KG1 (cell line): Measurements from ENCODE around the gene DLG1.

Source experiments
- DNase-seq: peaks from one replicate; lab custom pipeline; 2025; lab: John Stamatoyannopoulos, UW

Gene DLG1

DNA sequence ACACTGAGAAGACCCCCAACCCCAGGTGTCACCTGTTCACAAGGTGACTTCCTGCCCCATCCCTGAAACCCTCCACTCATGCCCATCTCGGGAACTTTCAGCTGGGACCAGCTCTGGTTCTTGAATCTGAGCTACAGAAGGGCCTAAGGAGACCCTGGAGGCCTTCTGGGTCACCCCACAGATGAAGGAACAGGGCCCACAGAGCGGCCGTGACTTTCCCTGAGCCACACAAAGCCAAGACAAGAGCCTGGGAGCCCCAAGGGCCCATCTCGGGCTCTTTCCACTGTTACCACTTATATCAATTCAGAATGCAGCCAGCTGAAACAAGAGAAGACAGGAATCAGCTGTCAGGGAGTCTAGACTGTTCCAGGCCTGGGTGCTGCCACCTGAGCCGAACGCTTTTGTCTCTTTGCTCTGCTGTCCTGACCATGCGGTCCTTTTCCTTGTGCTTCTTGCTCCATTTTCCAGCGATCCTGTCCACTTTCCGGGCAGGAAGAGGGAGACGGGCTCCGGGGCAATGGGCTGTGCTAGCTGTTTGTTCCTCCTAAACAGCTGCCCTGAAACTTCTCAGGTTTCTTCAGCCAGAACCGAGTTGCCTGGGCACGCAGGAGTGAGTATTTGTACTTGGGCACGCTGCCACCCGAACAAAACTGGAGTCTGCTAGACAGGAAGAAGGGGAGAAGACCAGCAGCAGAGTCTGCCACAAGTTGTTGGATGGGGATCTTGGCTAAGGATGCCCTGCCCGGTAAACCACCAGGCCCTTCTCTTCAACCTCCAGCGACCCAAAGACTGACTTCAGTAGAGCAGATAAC is 301.8 kb downstream of the DLG1 start:
- no peak for DNase-seq

DNA sequence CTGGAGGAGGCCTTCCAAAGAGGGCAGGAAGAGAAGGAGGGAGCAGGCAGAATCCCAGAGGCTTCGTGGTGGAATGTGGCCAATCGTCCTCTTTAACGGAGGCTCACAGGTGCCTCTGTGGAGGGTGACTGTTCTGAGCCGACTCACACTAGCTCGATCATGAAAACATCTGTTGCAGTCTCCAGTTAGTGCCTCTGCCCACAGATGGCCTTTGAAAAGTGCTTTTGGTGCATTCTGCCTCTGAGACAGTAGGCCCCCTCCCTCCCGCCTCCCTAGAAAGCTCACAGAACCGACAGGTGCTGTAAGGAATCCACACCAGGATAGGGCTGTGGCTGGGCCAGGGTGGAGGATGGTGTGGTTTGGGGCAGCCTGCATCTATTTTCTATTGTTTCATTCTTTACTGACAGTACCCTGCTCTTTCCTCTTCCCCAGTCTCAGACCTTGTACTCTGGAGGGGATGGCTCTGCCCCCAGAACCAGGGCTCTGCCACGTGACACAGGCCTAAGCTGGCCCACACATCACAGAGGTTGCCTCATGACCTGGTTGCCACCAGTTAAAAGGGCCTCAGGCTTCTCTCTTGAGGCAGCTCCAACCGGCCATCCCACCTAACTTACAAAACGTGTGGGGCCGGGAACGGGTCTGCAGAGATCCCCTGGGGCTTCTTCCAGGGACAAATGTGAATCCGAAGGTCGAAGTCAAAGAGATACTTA is 302.6 kb downstream of the DLG1 start:
- DNase-seq, result no peak

DNA sequence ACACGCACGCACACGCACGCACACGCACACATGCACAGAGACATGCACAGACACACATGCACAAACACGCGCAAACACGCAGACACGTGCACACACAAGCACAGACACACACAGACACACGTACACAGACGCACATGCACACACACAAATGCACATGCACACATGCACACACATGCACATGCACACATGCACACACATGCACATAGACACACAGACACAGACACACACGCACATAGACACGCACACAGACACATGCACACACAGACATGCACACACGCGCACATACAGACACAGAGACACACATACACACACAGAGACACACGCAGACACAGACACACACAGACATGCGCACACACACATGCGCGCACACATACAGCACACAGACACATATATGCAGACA is 303.4 kb downstream of the DLG1 start:
- DNase-seq, result no peak

DNA sequence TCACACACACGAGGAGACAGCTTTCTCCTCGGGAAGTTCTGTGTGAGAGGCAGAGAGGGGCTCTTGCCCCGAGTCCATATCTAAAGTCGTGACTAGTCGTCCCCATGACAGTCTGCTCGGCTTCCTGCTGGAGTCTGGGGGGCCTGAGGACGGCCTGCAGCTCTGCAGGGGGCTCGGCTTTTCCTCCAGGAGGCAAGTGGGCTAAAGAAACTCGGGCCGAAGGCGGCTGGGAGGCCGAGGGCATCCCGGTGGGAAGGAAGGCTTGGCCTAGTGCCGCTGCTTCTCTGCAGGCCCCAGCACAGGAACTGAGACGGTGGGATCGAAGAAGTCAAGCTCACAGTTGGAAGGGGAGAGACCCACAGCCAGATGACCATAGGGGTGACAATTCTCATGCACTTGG is 304.4 kb downstream of the DLG1 start:
- no peak for DNase-seq
